Measurements from ENCODE around the gene FGD5.

Gene FGD5

DNA sequence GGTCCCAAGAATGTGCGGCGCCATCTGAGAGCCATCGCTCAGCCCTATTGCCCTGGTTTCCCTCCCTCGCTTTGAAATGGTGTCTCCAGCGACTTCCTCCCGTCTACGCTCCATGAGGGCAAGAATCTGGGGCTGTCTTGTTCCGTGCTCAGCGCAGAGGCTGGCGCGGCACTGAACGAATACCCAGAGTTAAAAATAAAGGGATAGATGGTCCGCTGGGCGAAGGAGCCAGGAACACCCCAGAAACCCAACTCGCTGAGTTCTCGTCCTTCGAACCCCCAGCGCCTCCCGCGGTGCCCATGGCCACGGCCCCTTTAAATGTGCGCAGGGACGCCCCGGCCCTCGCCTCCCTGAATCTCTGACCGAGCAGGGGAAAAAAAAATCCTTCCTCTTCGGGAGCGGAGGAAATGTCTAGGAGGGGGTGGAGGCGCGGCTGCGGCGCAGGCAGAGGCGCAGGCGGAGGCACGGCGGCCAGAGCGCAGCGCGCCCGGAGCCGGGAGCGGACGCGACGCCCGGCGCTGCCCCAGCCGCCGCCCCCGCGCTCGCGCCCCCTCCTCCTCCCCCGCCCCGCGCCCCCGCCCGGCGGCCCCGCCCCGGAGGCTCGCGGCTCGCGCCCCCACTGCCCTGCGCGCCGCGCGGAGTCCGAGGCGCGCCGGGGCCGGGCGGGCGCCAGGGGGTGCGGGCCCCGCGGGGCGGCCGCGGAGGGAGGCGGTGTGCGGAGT is 8.5 kb upstream of the FGD5 start:
- in situ Hi-C loops (cut with MboI; ENCODE audit: low sequenced_read_pairs, unreplicated experiment): no loop called here
- TF ChIP-seq, protein P1, sequence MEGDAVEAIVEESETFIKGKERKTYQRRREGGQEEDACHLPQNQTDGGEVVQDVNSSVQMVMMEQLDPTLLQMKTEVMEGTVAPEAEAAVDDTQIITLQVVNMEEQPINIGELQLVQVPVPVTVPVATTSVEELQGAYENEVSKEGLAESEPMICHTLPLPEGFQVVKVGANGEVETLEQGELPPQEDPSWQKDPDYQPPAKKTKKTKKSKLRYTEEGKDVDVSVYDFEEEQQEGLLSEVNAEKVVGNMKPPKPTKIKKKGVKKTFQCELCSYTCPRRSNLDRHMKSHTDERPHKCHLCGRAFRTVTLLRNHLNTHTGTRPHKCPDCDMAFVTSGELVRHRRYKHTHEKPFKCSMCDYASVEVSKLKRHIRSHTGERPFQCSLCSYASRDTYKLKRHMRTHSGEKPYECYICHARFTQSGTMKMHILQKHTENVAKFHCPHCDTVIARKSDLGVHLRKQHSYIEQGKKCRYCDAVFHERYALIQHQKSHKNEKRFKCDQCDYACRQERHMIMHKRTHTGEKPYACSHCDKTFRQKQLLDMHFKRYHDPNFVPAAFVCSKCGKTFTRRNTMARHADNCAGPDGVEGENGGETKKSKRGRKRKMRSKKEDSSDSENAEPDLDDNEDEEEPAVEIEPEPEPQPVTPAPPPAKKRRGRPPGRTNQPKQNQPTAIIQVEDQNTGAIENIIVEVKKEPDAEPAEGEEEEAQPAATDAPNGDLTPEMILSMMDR (IDR thresholded peaks at IDR 0.05; ENCODE audit: borderline replicate concordance, control extremely low read depth, extremely low read depth, insufficient read depth, missing control alignments): no peak
- no peak for DNase-seq (ENCODE audit: low spot score)

DNA sequence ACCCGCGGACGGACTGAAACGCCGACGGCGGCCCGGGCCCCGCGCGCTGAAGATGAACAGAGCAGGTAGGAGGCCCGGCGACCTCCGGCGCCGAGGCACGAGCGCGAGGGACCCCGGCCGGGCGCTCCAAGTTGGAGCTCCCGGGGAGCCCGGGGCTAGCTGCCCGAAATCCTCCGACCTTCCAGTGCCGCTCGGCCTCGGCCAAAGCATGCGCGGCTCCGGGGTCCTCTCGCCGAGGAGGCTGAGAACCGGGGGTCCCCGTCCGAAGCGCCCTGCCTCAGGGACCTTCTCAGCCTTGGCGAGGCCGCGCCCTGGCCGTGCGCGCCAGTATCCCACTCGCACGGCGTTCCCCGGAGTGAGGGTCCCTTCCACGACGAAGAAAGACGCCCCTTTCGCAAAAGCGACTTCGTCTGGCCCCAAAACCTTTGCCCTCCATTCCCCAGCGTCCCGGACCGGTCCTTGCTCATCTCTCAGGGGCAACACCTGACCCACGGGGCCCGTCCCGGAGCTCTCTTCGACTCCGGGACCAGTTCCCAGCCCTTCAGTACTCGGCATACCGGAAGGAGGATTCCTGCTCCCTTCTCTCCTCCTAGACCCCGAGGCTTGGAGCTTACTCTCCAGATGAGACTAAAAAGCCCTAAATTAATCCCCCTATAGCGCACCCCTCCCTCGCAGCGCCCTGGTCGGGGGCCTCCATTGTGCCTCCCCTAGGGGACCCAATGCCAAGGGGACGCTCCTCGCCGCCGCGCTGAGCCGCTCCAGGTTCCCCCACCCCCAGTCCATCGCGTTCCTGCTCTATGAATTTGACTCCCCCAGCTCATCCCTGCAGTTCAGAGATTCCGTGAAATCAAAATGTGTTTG is 7.7 kb upstream of the FGD5 start:
- DNase-seq (ENCODE audit: low spot score): no peak
- TF ChIP-seq, protein P1 (IDR thresholded peaks at IDR 0.05; ENCODE audit: borderline replicate concordance, control extremely low read depth, extremely low read depth, insufficient read depth, missing control alignments): no peak
- in situ Hi-C loops (cut with MboI; ENCODE audit: low sequenced_read_pairs, unreplicated experiment): no loop called here

DNA sequence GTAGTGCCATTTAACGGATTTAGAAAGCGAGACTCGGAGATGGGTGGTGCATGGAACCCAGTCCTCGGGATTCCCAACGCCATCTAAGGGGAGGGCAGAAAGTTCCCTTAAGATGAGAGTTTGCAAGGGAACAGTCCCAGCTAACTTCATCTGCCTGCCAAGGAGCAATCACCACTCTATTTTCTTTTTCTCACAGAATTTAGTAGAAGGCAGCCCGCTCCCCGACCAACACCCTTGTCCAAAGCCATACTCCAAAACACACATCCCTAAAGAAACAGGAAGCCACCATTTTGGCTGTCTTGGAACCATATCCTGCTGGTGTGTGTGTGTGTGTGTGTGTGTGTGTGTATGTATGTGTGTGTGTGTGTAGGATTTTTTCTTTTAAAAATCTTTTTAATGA is 7.1 kb upstream of the FGD5 start:
- in situ Hi-C loops (cut with MboI; ENCODE audit: low sequenced_read_pairs, unreplicated experiment): no loop called here
- TF ChIP-seq, protein P1 (IDR thresholded peaks at IDR 0.05; ENCODE audit: borderline replicate concordance, control extremely low read depth, extremely low read depth, insufficient read depth, missing control alignments): no peak
- no peak for DNase-seq (ENCODE audit: low spot score)

DNA sequence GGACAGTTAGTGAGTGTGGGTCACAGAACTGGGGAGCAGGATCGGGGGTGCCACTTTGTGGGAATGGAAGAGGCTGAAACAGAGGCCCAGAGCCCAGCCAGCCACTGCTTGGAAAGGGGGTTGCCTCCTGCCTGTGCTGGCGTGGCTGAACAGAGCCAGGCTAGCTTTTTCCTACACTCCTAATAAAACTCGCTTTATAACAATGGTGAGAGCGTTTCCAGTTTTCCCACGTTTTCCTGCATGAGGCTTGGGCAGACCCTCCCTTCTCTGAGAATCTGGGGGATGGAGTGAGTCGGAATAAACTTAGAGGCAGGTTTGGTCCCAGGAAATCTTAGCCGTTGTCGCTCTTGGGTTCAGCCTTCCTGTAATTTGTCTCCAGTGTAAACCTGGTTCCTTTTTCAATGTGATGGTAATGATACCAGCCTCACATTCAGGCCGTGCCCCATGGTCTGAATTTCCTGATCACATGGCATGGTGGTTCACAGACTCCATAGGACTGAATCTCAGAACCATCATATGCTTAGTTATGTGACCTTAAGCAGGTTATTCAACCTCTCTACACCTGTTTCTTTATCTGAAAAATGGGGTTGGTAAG is 6.5 kb upstream of the FGD5 start:
- in situ Hi-C loops (cut with MboI; ENCODE audit: low sequenced_read_pairs, unreplicated experiment): no loop called here
- TF ChIP-seq, protein P1 (IDR thresholded peaks at IDR 0.05; ENCODE audit: borderline replicate concordance, control extremely low read depth, extremely low read depth, insufficient read depth, missing control alignments): no peak
- DNase-seq (ENCODE audit: low spot score): no peak

DNA sequence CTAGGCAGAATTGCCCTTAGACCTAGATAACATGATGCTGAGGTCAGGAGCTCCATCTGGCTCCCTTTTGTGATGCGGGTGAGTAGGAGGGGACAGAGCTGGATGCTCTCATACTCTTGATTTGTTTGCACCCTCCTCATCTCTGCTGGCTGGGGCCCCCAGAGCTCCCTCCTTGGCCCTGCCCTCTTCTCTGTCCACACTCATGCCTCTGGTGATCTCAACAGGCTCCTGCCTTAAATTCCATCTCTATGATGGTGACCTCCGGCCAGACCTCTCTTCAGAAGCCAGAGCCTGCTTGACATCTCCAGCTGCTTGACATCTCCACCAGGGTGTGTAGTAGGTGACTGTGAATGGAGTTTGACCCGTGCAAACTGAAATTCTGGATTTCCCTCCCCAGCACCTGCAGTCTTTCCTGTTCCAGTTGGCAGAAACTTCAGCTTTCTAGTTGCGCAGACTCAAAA is 4.3 kb upstream of the FGD5 start:
- TF ChIP-seq, protein P1 (IDR thresholded peaks at IDR 0.05; ENCODE audit: borderline replicate concordance, control extremely low read depth, extremely low read depth, insufficient read depth, missing control alignments): no peak
- no peak for DNase-seq (ENCODE audit: low spot score)
- in situ Hi-C loops (cut with MboI; ENCODE audit: low sequenced_read_pairs, unreplicated experiment): no loop called here

DNA sequence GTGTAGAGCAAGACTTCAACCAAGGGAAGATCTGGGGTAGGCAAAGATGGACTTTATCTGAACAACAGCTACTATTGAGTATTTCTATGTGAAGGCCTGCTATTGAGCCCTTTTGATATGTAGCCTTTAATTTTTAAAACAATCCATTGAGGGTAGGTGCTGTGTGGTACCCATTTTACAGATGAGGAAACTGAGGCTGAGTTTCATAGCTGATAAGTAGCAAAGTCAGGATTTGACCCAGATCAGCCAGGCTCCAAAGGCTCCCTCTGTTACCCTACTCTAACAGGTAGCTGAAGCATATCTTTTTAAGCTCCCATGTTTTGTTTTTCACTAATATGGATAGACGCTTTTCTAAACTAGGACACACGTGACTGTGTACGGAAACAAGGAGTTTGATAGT is 2.4 kb upstream of the FGD5 start:
- in situ Hi-C loops (cut with MboI; ENCODE audit: low sequenced_read_pairs, unreplicated experiment): no loop called here
- TF ChIP-seq, protein P1 (IDR thresholded peaks at IDR 0.05; ENCODE audit: borderline replicate concordance, control extremely low read depth, extremely low read depth, insufficient read depth, missing control alignments): no peak
- DNase-seq (ENCODE audit: low spot score): no peak
